Measurements from ENCODE around the gene ATP6V0C.

The ATP6V0C gene

GRCh38 chr16:2466667-2467527, 46.9 kb upstream of the ATP6V0C start:
- H3K9me2 ChIP-seq (replicated peaks; ENCODE audit: control insufficient read depth, low read length): no peaks in the 10 kb centered on the region
- H3K4me2 ChIP-seq (ENCODE audit: low read length): peak overlapping the region; percentile 92
- H4K20me1 ChIP-seq (ENCODE audit: control insufficient read depth, insufficient read depth, low read depth, low read length): no peaks in the 10 kb centered on the region
- no peaks in the 10 kb centered on the region for H3K9me3 ChIP-seq (ENCODE audit: control insufficient read depth, insufficient read depth, low read length)
- peaks cover 70% of the 10 kb centered on the region for H3K4me1 ChIP-seq (ENCODE audit: control insufficient read depth, low read length)
- H3K27me3 ChIP-seq (ENCODE audit: control insufficient read depth, low read length): no peaks in the 10 kb centered on the region
- H3K36me3 ChIP-seq (ENCODE audit: control insufficient read depth, low read length): peaks cover 10% of the 10 kb centered on the region
- H3K4me3 ChIP-seq (ENCODE audit: low read length): peak overlapping the region; percentile 81
- H3F3A ChIP-seq (ENCODE audit: control insufficient read depth, insufficient read depth): peaks cover 30% of the 10 kb centered on the region
- peak overlapping the region; percentile 95 for H3K27ac ChIP-seq (ENCODE audit: low read depth, low read length)
- H3K79me2 ChIP-seq (ENCODE audit: control insufficient read depth, low read length): peaks cover 3% of the 10 kb centered on the region
- TF ChIP-seq CTCF (IDR thresholded peaks at IDR 0.05; ENCODE audit: low read depth, low read length, poor library complexity, severe bottlenecking): no peak

- Histone ChIP-seq H3K9me3 (ENCODE audit: control insufficient read depth, insufficient read depth, low read length) (no peaks in the 10 kb centered on the region), H3K4me1 (ENCODE audit: control insufficient read depth, low read length) (peaks cover 70% of the 10 kb centered on the region), H3K36me3 (ENCODE audit: control insufficient read depth, low read length) (peaks cover 2% of the 10 kb centered on the region; the same call in 1 of the 2 replicates), H3K27me3 (ENCODE audit: control insufficient read depth, low read length) (no peaks in the 10 kb centered on the region), H3K4me2 (ENCODE audit: low read length) (peak overlapping the region; percentile 92), H3K4me3 (ENCODE audit: low read length) (peak overlapping the region; percentile 81), H3K9me2 (replicated peaks; ENCODE audit: control insufficient read depth, low read length) (no peaks in the 10 kb centered on the region), H4K20me1 (ENCODE audit: control insufficient read depth, insufficient read depth, low read depth, low read length) (no peaks in the 10 kb centered on the region), H3F3A (ENCODE audit: control insufficient read depth, insufficient read depth) (peaks cover 30% of the 10 kb centered on the region), H3K79me2 (ENCODE audit: control insufficient read depth, low read length) (peaks cover 7% of the 10 kb centered on the region), H3K27ac (ENCODE audit: low read depth, low read length) (peak overlapping the region; percentile 95)
- peak; percentile 39 for TF ChIP-seq CTCF (IDR thresholded peaks at IDR 0.05; ENCODE audit: low read depth, low read length, poor library complexity, severe bottlenecking)
- TF ChIP-seq EZH2phosphoT487 (IDR thresholded peaks at IDR 0.05; ENCODE audit: borderline replicate concordance, low read length): no peak
These were observed 46.1 kb upstream of the ATP6V0C start for GRCh38 chr16:2467528-2468232.

- no peaks in the 10 kb centered on the region for H3K27me3 ChIP-seq (ENCODE audit: control insufficient read depth, low read length)
- H4K20me1 ChIP-seq (ENCODE audit: control insufficient read depth, insufficient read depth, low read depth, low read length): no peaks in the 10 kb centered on the region
- TF ChIP-seq EZH2phosphoT487 (IDR thresholded peaks at IDR 0.05; ENCODE audit: borderline replicate concordance, low read length) (no peak), CTCF (IDR thresholded peaks at IDR 0.05; ENCODE audit: low read depth, low read length, poor library complexity, severe bottlenecking) (no peak)
- H3K79me2 ChIP-seq (ENCODE audit: control insufficient read depth, low read length): peaks cover 13% of the 10 kb centered on the region
- H3F3A ChIP-seq (ENCODE audit: control insufficient read depth, insufficient read depth): peaks cover 30% of the 10 kb centered on the region
- H3K27ac ChIP-seq (ENCODE audit: low read depth, low read length): peak overlapping the region; percentile 95
- no peaks in the 10 kb centered on the region for H3K36me3 ChIP-seq (ENCODE audit: control insufficient read depth, low read length)
- peaks cover 75% of the 10 kb centered on the region for H3K4me1 ChIP-seq (ENCODE audit: control insufficient read depth, low read length)
- peak overlapping the region; percentile 92 for H3K4me2 ChIP-seq (ENCODE audit: low read length)
- no peaks in the 10 kb centered on the region for H3K9me3 ChIP-seq (ENCODE audit: control insufficient read depth, insufficient read depth, low read length)
- peak overlapping the region; percentile 81 for H3K4me3 ChIP-seq (ENCODE audit: low read length)
- no peaks in the 10 kb centered on the region for H3K9me2 ChIP-seq (replicated peaks; ENCODE audit: control insufficient read depth, low read length)
These were observed 45.5 kb upstream of the ATP6V0C start for GRCh38 chr16:2468233-2468724.

Measured in DOHH2 (cell line).